DOHH2 (cell line): Measurements from ENCODE around the gene RANBP3.

Source experiments
- CTCF ChIP-seq: fragments of 200-600 bp; sonication (generic); IDR thresholded peaks from one replicate; pipeline ENCODE4 v1.5.1; 2014; ENCODE audit warnings: antibody characterized with exemption, mild to moderate bottlenecking, low read depth, low read length; ENCODE audit not compliant: poor library complexity, severe bottlenecking
- EZH2phosphoT487 ChIP-seq: fragments of 200-600 bp; sonication (generic); IDR thresholded peaks from 2 replicates; pipeline ENCODE4 v1.6.1; 2017; ENCODE audit warnings: borderline replicate concordance, mild to moderate bottlenecking, antibody characterized with exemption, low read length, moderate library complexity, mixed read lengths

- TF ChIP-seq CTCF (no peak), EZH2phosphoT487 (no peak)
Observed at GRCh38 chr19:6020166-6020882, 42.4 kb upstream of the RANBP3 start.
